Measurements from ENCODE around the gene EIF5A.
"Not testable (repeated sequence)": the region's sequence is repeated elsewhere in the genome, so short reads cannot be mapped to it uniquely, and the experiment has no call there.

EIF5A gene

DNA sequence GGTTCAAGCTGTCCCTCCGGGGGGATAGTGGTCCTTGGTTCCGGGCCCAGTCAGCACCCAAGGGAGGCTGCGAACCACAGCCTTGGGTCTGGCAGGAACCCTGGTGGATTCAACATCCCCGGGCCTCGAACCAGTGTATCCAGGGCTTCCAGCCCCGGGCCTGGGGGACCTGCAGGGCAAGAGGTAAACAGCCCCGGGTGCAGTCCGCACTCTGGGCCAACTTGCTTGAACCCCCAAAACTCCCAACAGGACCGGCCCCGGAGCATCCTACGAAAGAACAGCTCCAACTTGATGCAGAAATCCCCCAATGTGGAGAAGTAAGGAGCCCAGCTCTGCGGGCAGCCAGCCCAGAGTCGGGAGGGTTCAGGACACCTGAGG lies 23.2 kb downstream of the EIF5A start:
- no peak for DNase-seq

GRCh38 chr17:7332111-7332510 lies 24.7 kb downstream of the EIF5A start:
- DNase-seq, result no peak
- ATAC-seq, result no peak

More for the DNA sequence above, 23.2 kb downstream of the EIF5A start:
- ATAC-seq, result no peak

DNA sequence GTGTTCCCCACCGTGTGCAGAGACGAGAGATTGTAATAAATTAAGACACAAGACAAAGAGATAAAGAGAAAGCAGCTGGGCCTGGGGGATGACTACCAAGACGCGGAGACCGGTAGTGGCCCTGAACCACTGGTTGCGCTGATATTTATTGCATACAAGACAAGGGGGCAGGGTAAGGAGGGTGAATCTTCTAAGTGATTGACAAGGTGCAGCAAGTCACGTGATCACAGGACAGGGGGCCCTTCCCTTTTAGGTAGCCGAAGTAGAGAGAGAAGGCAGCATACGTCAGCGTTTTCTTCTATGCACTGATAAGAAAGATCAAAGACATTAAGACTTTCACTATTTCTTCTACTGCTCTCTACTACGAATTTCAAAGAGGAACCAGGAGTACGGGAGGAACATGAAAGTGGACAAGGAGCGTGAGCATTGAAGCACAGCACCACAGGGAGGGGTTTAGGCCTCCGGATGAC lies 25.2 kb downstream of the EIF5A start:
- DNase-seq, ATAC-seq: not testable (repeated sequence)

DNA sequence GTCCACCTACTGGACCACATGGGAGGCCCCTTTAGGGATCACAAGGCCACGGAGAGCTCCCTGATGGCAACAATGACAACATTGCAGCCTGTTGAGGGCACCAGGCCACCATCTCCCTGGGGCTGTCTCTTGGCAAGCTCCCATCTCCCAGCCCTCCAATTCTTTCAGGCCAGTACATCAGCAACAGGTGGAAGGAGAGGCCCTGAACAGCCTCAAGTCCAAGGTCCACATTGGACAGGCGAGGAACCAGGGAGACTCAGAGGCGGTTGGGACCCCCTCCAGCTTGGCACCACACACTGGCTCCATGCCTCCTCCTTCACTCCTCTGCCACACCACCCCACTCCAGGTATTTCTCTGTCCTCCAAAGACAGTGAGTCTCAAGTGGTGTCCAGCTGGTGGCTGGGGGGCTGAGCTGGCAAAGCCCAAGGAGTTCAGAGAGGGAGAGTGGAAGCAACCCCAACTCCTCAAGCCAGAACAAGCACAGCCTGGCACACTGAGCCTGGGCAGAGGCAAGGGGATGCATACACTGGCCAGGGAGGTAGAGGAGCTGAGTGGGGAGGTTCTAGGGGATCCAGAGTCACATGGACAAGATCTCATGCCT lies 27.6 kb downstream of the EIF5A start:
- no peak for ATAC-seq
- no peak for DNase-seq

- DNase-seq, ATAC-seq: not testable (repeated sequence)
Observed at GRCh38 chr17:7335765-7336164, 28.3 kb downstream of the EIF5A start.

DNA sequence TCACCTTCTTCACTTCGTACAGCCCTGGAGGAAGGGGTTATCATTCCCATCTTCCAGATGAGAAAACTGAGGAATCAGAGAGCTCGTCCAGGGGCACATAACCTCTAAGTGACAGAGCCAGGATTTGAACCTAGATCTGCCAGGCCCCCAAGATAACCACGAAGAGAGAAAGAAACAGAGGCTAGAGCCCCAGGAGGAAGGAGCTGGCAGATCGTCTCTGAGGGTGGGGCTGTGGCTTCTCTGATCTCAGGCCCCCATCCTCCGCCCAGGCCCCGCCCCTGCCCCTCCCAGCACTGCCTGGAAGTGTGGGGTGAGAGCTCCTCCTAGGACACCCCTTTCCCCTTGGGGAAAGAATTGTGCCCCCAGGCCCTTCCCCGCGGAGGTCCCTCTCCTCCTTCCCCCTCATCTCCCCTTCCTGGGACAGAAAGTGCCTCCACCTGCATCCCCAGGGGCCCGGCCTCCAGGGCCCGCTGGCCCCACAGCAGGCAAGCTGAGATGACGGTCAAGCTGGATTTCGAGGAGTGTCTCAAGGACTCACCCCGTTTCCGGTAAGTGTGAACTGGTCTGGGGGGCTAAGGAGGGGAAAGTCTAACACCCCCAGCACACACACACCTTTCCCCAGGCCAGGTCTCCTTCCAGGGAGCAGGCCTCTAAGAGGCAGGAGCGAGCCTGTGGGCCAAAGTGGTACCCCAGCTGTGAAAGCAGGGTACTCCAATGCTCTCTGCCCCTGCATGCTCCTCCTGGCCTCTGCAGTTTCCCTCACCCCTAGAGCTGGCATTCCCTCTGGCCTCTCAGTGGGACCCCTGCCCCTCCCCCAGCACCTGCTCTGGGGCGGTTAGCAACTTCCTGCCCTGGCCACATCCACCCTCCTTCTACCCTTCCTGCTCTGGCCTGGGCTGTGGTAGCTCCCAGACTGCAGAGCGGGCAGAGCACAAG lies 29.1 kb downstream of the EIF5A start, which contains the start of gene ACAP1:
TSS of gene ACAP1 (plus strand) at position 290 of the 936 bp plus-strand sequence. CDS start at position 496, 206 bp downstream.
- peak; percentile 94 for ATAC-seq

GRCh38 chr17:7337600-7337999 lies 30.2 kb downstream of the EIF5A start:
- DNase-seq, ATAC-seq: not testable (repeated sequence)

More for the DNA sequence above, 29.1 kb downstream of the EIF5A start, which contains the start of gene ACAP1:
- DNase-seq, result peak; percentile 92

DNA sequence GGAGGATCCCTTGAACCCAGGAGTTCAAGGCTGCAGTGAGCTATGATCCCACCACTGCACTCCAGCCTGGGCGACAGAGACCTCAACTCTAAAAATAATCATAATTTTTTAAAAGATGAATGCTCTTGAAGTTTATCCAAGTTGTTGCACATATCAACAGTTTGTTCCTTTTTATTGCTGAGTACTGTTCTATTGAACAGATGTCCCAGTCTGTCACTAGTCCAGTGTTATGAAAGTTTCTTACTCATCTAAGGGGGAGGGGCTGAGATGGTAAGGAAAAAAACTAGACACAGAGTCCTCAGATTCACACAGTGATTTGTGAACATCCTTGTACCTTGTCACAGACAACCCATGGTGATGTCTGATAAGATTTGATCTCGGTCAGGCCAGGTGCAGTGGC lies 32.8 kb downstream of the EIF5A start:
- ATAC-seq, result no peak
- no peak for DNase-seq

DNA sequence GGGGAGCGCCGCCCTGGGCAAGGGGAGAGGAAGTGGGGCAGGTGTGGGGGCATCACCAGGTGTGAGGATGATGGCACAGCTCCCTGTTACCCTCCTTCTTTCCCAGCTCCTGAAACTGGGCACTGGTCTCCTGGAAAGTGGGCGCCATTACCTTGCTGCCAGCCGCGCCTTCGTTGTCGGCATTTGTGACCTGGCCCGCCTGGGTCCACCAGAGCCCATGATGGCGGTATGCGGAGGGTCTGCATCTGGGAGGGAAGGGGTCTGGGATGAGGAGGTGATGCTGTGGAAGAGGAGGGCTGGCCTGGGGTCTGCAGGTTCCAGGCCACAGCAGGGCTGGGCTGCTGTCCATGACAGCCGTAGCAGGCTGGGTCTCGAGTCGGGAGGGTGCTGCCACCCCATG lies 34.4 kb downstream of the EIF5A start:
- ATAC-seq, result no peak
- no peak for DNase-seq

GRCh38 chr17:7343250-7343649 lies 35.8 kb downstream of the EIF5A start:
- no peak for DNase-seq
- ATAC-seq, result no peak

DNA sequence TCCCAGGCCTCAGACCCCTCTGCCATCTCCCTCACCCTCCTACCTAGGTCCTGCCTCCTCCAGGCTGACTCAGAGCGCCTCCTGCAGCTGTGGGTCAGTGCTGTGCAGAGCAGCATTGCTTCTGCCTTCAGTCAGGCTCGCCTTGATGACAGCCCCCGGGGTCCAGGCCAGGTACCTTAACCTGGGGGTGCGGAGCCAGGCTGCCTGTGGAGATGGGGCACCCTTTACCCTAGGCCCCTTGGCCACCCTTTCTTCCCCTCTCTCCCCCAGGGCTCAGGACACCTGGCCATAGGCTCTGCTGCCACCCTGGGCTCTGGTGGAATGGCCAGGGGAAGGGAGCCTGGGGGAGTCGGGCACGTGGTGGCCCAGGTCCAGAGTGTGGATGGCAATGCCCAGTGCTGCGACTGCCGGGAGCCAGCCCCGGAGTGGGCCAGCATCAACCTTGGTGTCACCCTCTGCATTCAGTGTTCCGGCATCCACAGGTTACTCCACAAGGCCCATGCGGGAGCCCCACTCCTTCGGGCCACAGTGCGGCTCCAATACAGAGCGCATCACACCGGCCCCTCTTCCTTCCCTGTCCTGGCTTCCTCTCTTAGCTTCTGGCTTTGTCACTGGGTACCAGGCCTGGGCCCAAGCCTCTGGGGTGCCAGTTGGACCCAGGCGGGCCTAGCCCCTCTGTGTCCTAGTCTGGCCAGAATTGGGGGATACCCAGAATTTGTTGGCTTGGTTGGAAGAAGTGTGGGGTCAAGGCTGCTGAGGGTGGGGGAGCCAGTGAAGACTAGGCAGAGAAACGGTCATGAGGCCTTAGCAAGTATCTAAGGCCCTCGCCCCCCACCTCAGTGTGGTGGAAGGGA lies 39.6 kb downstream of the EIF5A start:
- DNase-seq (no peak), ATAC-seq (no peak)

GRCh38 chr17:7347630-7348477 lies 40.4 kb downstream of the EIF5A start:
- DNase-seq (no peak), ATAC-seq (no peak)

GRCh38 chr17:7348478-7349242 lies 41.2 kb downstream of the EIF5A start:
- DNase-seq (no peak), ATAC-seq (no peak)

DNA sequence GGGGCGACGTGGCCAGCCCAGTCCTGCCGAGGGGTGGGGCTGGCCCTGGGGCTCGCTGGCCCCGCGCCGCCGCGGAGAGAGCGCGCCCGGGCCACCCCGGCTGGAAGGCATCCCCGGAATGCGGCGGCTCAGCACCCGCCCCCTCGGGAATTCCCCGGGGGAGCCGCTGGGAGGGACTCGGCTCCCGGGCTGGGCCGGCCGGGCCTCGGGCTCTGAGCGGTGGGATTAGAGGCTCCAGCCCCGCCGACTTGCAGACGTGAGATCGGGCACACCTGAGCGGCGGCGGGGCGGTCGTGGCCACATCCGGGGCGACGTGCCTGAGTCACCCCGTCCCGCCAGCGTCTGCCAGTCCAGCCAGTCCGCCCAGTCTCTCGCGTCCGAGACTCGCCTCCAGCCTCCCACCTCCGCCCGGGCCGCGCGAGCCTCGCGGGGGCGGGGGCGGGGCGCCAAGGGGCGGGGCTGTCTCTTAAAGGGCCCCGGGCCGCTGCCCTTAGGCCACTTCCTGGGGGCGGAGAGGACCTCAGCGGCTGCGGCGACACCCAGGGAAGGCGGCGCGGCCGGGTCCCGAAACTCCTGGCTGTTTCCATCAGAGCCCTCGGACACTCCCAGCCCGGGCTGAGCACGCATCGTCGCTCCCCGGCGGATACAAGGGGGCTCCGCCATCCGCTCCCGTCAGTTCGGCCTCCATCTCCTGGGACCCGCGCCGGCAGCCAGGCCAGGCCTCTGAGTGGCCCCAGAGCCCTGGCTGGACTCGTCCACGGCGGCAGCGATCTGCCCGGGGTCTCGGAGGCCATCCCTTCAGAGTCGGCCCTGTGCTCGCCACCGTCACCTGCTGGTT lies 44.5 kb downstream of the EIF5A start, which contains the start of gene KCTD11:
TSS of gene KCTD11 (plus strand) at position 498 of the 838 bp plus-strand sequence.
- peak; percentile 87 for DNase-seq
- ATAC-seq, result peak; percentile 59

DNA sequence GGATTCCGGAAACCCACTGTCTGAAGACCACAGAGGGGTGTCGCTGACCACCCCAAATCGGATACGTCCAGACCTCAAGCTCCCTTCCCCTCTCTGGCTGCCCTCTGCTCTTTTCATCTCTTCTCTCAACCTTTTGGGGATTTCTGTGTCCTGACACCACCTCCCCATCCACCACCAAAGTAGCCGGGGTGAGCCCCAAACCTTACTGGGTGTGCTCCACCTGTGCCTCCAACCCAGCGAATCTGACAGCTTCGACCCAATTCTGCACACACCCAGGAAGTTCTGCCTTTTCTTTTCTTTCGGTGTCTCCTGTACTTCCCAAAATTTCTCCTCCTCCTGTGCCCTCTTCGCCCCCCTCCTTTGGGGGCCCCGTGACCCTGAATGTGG lies 45.1 kb downstream of the EIF5A start:
- DNase-seq (no peak), ATAC-seq (no peak)

- no peak for ATAC-seq
- no peak for DNase-seq
Observed at GRCh38 chr17:7352910-7353635, 45.6 kb downstream of the EIF5A start.

GRCh38 chr17:7354262-7354843 lies 46.9 kb downstream of the EIF5A start:
- DNase-seq (peak; percentile 37), ATAC-seq (peak; percentile 7)

DNA sequence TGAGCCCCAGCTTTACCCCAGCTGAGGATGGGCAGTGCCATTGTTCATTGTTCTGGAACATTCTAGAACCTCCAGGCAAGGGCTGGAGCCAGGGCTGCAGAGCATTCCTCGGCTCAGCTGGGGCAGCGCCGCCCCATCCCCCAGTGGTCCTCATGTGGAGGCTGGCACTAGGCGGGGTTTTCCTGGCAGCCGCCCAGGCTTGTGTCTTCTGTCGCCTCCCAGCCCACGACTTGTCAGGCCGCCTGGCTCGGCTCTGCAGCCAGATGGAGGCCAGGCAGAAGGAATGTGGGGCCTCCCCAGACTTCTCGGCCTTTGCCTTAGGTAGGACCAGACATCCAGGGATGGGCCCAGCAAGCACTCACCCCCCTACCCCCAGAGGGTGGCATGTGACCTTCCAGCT lies 47.6 kb downstream of the EIF5A start, which contains the start of gene TMEM95:
TSS of gene TMEM95 (plus strand) at position 104 of the 400 bp plus-strand sequence. CDS start at position 153, 49 bp downstream.
- ATAC-seq (no peak), DNase-seq (no peak)

All from stimulated activated naive CD8-positive, alpha-beta T cell treated with anti-CD3 and anti-CD28 coated beads, Interleukin-15, Interleukin-2, amounts not matched to agents 100 U/mL and 50 U/mL, for 24 hours (primary cell).